DMS153 (cell line): ENCODE measurements around the gene NFKBIZ.

Experiments
- DNase-seq: peaks from one replicate; lab custom pipeline; 2025; lab: John Stamatoyannopoulos, UW

Gene NFKBIZ

GRCh38 chr3:101825904-101826445 lies 23.3 kb upstream of the NFKBIZ start:
- DNase-seq = no peak

DNA sequence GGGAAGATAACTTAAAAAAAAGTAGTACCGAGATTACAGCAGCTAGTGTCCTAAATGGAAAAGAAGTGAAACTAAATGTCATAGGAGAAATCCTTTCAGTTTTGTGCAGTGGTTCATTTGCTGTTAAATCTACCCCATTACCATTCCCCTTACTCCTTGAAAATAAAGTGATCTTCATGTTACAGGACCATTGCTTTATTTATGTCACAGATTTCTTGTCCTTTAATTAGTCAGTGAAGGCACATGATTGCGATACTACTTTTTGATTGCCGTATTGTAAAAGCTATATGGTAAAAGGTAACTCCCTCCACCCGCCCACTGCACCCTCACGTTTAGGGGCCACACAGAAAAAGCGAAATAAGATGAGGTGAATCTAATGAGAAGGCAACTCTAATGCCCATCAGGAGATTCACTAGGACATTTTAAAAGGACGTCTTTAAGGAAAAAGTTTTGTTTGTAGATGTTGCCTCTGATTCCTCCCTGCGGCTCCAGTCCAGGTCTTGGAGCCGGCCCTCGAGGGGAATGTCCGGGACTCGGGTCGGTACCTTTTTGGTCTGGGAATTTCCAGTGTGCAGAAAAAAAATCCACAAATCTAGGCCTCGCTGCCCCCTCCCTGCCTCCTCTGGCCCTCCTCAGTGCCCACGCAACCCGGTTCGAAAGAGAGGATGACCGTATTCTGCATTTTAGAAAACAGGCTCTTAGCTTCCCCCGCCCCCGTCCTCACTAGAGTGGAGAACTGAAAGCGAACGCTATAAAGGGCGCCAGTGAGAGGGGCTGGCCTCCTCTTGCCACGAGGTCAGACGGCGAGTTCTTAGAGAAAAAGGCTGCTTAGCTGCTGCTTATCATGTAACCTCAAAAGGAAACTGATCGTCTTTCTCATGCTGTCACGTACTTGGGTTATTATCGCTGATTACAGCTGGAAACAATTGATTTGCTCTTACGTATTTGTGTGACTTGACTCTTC lies 21.8 kb upstream of the NFKBIZ start:
- DNase-seq = peak; percentile 34

DNA sequence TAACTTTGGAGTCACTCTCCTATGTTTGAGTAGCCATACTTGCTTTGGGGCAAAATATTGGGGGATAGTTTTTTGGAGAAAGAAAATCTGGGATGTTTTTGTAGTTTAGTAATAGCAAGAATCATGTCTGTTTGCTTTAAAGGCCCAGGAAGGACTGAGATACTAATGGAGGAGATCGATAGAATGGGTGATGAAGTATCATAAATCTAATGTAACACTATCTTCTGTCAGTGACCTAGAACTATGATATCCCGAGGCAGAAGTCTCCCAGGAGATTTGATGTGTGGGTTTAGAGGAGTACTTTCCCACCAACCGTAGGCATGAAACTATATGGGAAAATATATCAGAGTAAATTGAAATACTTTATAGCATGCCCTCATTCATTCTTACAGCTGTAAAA lies 21.0 kb upstream of the NFKBIZ start:
- DNase-seq = no peak

DNA sequence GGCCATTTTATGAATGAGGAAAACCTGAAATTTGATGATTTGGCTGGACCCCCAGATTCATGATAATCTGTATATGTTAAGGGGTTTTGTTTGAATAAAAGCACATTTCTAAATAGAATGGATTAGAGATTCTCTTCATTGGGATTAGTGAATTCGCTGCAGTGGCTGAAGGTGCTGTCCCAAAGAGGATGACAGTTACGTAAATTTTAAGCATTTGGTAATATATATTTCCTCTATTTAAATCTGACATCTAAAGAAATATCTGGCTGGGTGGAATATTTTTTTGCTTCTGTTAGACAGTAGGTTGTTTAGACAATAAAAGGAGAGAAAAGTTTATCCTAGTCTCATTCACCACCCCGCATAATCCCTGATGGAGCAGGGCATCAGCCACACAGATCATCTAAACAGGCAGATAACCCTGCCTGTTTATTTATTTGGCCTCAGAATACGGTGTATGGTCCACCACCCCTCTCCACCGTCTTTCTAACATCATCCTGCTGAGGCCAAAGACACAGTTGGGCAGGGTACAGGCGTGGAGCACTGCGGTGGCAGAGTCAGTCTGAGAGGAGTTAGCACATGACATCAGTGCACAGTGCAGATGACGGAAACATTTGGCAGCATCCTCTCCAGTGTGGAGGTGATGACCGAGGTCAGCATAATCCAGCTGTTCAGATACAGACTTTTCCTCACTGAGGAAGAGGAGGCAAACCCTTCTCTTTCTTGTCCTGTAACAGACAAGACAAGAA lies 20.4 kb upstream of the NFKBIZ start:
- DNase-seq = no peak

- no peak for DNase-seq
These were observed 19.9 kb upstream of the NFKBIZ start for GRCh38 chr3:101829437-101829830.

GRCh38 chr3:101829874-101830273 lies 19.4 kb upstream of the NFKBIZ start:
- no peak for DNase-seq

DNA sequence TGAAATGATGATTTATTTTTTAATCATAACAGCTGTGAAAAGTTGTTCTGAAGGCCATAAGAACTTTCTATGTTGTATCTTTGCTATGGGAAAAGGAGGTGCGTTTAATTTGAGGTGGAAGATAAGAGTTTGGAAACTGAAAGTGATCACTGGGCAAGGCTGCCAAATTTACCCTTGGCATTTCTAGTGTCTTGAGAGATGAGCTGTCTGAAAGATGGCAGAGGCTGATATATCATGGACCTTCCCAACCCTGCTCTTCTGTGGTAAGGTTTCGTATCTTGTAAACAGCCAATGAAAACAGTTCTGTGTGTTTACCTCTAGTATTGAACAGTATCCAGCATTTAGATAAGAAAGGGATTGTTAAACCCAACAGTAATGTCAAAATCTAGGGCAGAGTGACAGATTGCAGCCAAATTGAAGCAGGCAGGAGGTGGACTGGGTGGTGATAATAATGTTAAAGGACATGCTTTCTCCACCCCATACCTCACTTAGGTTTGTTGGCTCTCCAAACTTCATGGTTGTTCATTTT lies 15.8 kb upstream of the NFKBIZ start:
- no peak for DNase-seq

DNA sequence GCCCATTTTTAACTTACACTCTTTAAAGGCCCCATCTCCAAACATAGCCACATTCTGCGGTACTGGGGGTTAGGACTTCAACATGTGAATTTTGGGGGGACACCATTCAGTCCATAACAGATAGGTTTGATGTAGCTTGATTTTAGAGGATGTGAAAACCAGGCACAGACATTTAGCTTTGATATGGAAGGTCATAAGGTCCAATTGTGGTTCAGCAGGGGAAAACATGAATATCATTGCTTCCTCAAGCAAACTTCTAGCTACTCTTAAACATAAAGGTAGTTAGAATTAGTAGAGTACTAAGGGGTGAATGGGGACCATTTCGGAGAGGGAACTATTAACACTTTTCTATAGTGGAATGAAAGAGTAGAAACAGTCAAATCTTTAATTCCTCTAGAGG lies 13.6 kb upstream of the NFKBIZ start:
- DNase-seq = no peak

GRCh38 chr3:101836160-101836559 lies 13.2 kb upstream of the NFKBIZ start:
- no peak for DNase-seq

GRCh38 chr3:101836652-101837598 lies 12.4 kb upstream of the NFKBIZ start:
- DNase-seq = peak; percentile 15

DNA sequence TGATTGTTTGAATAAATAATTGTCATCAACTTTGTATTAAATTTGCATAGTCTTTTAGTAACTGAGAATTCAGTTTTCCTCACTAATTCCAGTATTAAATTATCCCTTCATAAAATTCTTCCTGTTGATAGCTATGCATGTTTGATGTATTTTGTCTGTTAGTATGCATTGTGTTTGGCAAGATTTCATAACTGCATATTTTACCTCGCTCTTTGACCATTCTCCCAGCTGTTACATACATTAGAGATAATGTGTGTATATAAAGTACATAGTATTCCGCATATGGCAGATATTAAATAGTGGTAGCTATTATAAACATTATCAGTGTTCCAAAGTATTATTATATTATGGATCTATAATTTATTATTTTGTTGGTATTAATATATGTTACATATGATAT lies 10.6 kb upstream of the NFKBIZ start:
- DNase-seq = no peak

- no peak for DNase-seq
These were observed 9.2 kb upstream of the NFKBIZ start for GRCh38 chr3:101840066-101840465.

- no peak for DNase-seq
These were observed 6.9 kb upstream of the NFKBIZ start for GRCh38 chr3:101842245-101842934.

- no peak for DNase-seq
These were observed 6.4 kb upstream of the NFKBIZ start for GRCh38 chr3:101842935-101843330.

DNA sequence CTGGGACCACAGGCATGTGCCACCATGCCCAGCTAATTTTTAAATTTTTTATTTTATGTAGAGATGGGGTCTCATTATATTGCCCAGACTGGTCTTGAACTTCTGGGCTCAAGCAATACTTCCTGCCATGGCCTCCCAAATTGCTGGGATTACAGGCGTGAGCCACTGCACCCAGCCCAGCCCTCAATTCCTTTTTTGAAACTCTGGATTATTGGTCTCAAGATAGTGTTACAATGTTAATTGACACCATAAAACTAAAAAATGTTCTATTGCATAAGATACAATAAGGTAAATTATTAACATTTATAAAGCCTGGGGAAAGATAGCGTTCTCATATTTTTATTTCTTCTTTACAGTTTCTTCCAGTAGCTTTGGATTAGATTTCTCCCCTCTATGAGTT lies 3.9 kb upstream of the NFKBIZ start:
- DNase-seq = no peak

DNA sequence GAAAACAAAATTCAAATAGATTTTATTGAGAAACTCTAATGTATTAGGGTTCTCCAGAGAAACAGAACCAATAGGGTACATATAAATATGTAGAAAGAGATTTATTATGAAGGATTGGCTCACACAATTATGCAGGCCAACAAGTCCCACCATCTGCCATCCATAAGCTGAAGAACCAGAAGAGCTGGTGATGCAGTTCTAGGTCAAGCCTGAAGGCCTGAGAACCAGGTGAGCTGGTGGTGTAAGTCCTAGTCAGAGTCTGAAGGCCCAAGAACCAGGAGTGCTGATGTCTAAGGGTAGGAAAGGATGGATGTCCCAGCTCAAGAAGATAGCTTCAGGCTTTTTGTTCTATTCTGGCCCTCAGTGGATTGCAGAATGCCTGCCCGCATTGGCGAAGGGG lies 2.6 kb upstream of the NFKBIZ start:
- no peak for DNase-seq

GRCh38 chr3:101847328-101847727 lies 2.0 kb upstream of the NFKBIZ start:
- no peak for DNase-seq

DNA sequence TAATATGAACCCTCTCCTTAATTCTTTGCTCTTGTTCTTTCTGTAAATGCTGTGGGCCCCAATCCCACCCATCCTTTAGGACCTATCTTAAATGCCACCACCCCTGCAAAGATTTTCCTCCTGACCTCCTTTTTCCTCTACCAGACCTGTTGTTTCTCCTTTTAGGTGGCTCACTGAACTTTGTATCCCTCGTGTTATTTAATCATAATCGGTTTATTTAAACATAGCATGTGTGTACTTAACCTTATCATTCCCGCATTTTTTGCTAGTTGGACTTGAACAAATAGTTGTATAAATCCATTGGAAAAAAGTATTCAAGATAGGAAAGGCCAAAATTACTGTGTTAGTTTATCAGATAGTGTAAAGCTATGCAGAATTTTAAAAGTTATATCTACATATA lies 988 bp upstream of the NFKBIZ start:
- DNase-seq = no peak

DNA sequence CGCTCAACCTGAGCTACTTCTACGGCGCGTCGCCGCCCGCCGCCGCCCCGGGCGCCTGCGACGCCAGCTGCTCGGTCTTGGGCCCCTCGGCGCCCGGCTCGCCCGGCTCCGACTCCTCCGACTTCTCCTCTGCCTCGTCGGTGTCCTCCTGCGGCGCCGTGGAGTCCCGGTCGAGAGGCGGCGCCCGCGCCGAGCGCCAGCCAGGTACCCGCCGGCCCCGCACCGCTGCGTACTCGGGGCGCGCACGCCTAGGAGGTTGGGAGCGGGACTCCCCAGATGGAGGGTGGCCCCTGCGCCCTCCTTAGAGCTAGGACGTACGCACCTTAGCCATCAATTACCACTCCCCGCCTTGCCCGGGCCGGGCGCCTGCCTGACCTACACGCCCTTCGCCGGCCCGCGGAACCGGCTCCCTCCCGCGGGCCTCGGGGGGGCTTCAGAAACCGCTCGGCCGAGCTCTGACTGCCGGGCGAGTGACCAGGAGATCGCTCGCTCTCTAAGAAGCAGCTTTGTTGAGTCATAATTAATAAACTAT lies 466 bp downstream of the NFKBIZ start:
- DNase-seq = no peak

- DNase-seq = no peak
These were observed 1.1 kb downstream of the NFKBIZ start for GRCh38 chr3:101850246-101851051.
